IMR-90 (cell line): Measurements from ENCODE around the gene KCNK7. TPM values are rescaled to one million over a fixed set of nuclear protein-coding genes. Genes with fewer than 3 reads are reported as not detected.
A peak's percentile ranks its signal among the peaks of the same experiment; 100 is the strongest.

Source experiments
- ATAC-seq: fragments of 200-7000 bp; cut with Tn5 transposase; 2 replicates; pipeline ENCODE4 v1.9.1; 2020; ENCODE audit warnings: low read depth, mild to moderate bottlenecking, moderate library complexity
- BruUV-seq: library from RNA; stranded (reverse); fragments of 400-500 nt; replicated peaks from 2 replicates; lab custom pipeline; 2021; lab: Mats Ljungman, UMichigan
- CTCF ChIA-PET: fragments of 300-600 bp; formaldehyde crosslinking; extraction: SDS; loops from one replicate; lab custom pipeline; 2021; ENCODE audit warnings: antibody characterized with exemption; lab: Yijun Ruan, JAX
- POLR2A ChIA-PET: fragments of 300-600 bp; sonication (Branson Sonifier 250); formaldehyde crosslinking; loops from one replicate; lab custom pipeline; 2022; ENCODE audit warnings: antibody characterized with exemption; ENCODE audit not compliant: unreplicated experiment; lab: Charles Lee
- DNase-seq: peaks from one replicate; pipeline ENCODE4 v3.0.0; 2013
- H2AFZ ChIP-seq: replicated peaks from 2 replicates; pipeline ENCODE3; 2013; ENCODE audit warnings: low read length, mild to moderate bottlenecking; ENCODE audit not compliant: poor library complexity
- H2AK5ac ChIP-seq: 2 replicates; pipeline ENCODE4 v1.6.1; 2013; ENCODE audit warnings: low read depth, low read length, inconsistent platforms
- H2AK9ac ChIP-seq: replicated peaks from 2 replicates; pipeline ENCODE3; 2013; ENCODE audit warnings: mild to moderate bottlenecking, low read depth, low read length, moderate library complexity; ENCODE audit not compliant: poor library complexity
- H2BK120ac ChIP-seq: 2 replicates; pipeline ENCODE4 v1.6.1; 2013; ENCODE audit warnings: low read depth, low read length, inconsistent platforms
- H2BK15ac ChIP-seq: 3 replicates; pipeline ENCODE4 v1.6.1; 2013; ENCODE audit warnings: low read depth, low read length, inconsistent platforms
- H2BK20ac ChIP-seq: 2 replicates; pipeline ENCODE4 v1.6.1; 2013; ENCODE audit warnings: low read depth, mild to moderate bottlenecking, inconsistent platforms, low read length, moderate library complexity
- H2BK5ac ChIP-seq: 2 replicates; pipeline ENCODE4 v1.6.1; 2013; ENCODE audit warnings: mild to moderate bottlenecking, low read depth, low read length, inconsistent platforms; ENCODE audit not compliant: poor library complexity, severe bottlenecking
- H3K14ac ChIP-seq: replicated peaks from 2 replicates; pipeline ENCODE4 v1.6.1; 2013; ENCODE audit warnings: low read depth, low read length, inconsistent platforms
- H3K18ac ChIP-seq: 2 replicates; pipeline ENCODE4 v1.6.1; 2013; ENCODE audit warnings: low read depth, low read length, control low read depth
- H3K23ac ChIP-seq: 2 replicates; pipeline ENCODE4 v1.6.1; 2013; ENCODE audit warnings: low read depth, low read length, inconsistent platforms
- H3K27ac ChIP-seq: 2 replicates; pipeline ENCODE4 v1.5.1; 2013; ENCODE audit warnings: mild to moderate bottlenecking, control low read depth, low read length; ENCODE audit not compliant: insufficient read depth
- H3K27me3 ChIP-seq: 2 replicates; pipeline ENCODE4 v1.6.1; 2013; ENCODE audit warnings: low read length; ENCODE audit not compliant: control insufficient read depth, insufficient read depth
- H3K36me3 ChIP-seq: 2 replicates; pipeline ENCODE4 v1.6.1; 2013; ENCODE audit warnings: low read length, mixed read lengths; ENCODE audit not compliant: control insufficient read depth, insufficient read depth
- H3K4ac ChIP-seq: 2 replicates; pipeline ENCODE4 v1.6.1; 2013; ENCODE audit warnings: low read depth, low read length, inconsistent platforms
- H3K4me1 ChIP-seq: 2 replicates; pipeline ENCODE4 v1.6.1; 2013; ENCODE audit warnings: low read length, mixed read lengths; ENCODE audit not compliant: control insufficient read depth, insufficient read depth
- H3K4me2 ChIP-seq: 2 replicates; pipeline ENCODE4 v1.6.1; 2013; ENCODE audit warnings: low read depth, mild to moderate bottlenecking, control low read depth, low read length, moderate library complexity
- H3K4me3 ChIP-seq: 2 replicates; pipeline ENCODE4 v1.5.1; 2013; ENCODE audit warnings: low read depth, mild to moderate bottlenecking, control low read depth, low read length, moderate library complexity; ENCODE audit not compliant: insufficient read depth
- H3K56ac ChIP-seq: 2 replicates; pipeline ENCODE4 v1.6.1; 2013; ENCODE audit warnings: low read length, inconsistent platforms; ENCODE audit not compliant: insufficient read depth; ENCODE audit errors: extremely low read depth
- H3K79me1 ChIP-seq, 2 experiments: 2 replicates each; pipeline ENCODE4 v1.6.1; 2013; ENCODE audit warnings: low read length in 2 of 2, inconsistent platforms in 1 of 2, low read depth in 1 of 2
- H3K9ac ChIP-seq: 2 replicates; pipeline ENCODE4 v1.6.1; 2013; ENCODE audit warnings: low read depth, low read length, control low read depth
- H3K9me1 ChIP-seq: 2 replicates; pipeline ENCODE4 v1.6.1; 2013; ENCODE audit warnings: low read length, inconsistent platforms; ENCODE audit not compliant: insufficient read depth
- H3K9me3 ChIP-seq: 2 replicates; pipeline ENCODE4 v1.6.1; 2013; ENCODE audit warnings: low read length; ENCODE audit not compliant: control insufficient read depth, insufficient read depth
- H4K20me1 ChIP-seq: 2 replicates; pipeline ENCODE4 v1.6.1; 2013; ENCODE audit warnings: low read length, inconsistent platforms; ENCODE audit not compliant: insufficient read depth
- H4K5ac ChIP-seq: 2 replicates; pipeline ENCODE4 v1.6.1; 2013; ENCODE audit warnings: mild to moderate bottlenecking, low read depth, low read length, control low read depth
- H4K8ac ChIP-seq, 2 experiments: 2 replicates each; pipeline ENCODE4 v1.6.1; 2013; ENCODE audit warnings: low read depth in 2 of 2, low read length in 2 of 2, control low read depth in 1 of 2, inconsistent platforms in 1 of 2
- H4K91ac ChIP-seq: 2 replicates; pipeline ENCODE4 v1.6.1; 2013; ENCODE audit warnings: low read depth, low read length, inconsistent platforms; ENCODE audit not compliant: insufficient read depth
- BHLHE40 ChIP-seq: fragments of 150-350 bp; IDR thresholded peaks from 2 replicates; pipeline ENCODE4 v1.6.1; 2016; ENCODE audit warnings: mild to moderate bottlenecking, low read depth, low read length
- CEBPB ChIP-seq: IDR thresholded peaks from 2 replicates; pipeline ENCODE4 v1.6.1; 2012; ENCODE audit warnings: low read depth, low read length, improper control_type of control experiment
- CHD1 ChIP-seq: IDR thresholded peaks from 2 replicates; pipeline ENCODE4 v1.6.1; 2012; ENCODE audit warnings: low read depth, low read length, improper control_type of control experiment
- FOS ChIP-seq: fragments of 150-350 bp; IDR thresholded peaks from 2 replicates; pipeline ENCODE4 v1.6.1; 2016; ENCODE audit warnings: low read depth, low read length
- MAFK ChIP-seq: IDR thresholded peaks from 2 replicates; pipeline ENCODE4 v1.6.1; 2012; ENCODE audit warnings: low read depth, low read length, improper control_type of control experiment
- MXI1 ChIP-seq: IDR thresholded peaks from 2 replicates; pipeline ENCODE4 v1.6.1; 2012; ENCODE audit warnings: low read depth, mild to moderate bottlenecking, low read length, moderate library complexity, borderline replicate concordance
- NFE2L2 ChIP-seq: fragments of 150-350 bp; IDR thresholded peaks from 2 replicates; pipeline ENCODE4 v1.6.1; 2016; ENCODE audit warnings: low read depth, mild to moderate bottlenecking, low read length
- POLR2A ChIP-seq: IDR thresholded peaks from 2 replicates; pipeline ENCODE4 v1.6.1; 2012; ENCODE audit warnings: mild to moderate bottlenecking, low read depth, low read length
- RAD21 ChIP-seq: IDR thresholded peaks from 2 replicates; pipeline ENCODE4 v1.6.1; 2012; ENCODE audit warnings: low read length, improper control_type of control experiment
- RCOR1 ChIP-seq: IDR thresholded peaks from 2 replicates; pipeline ENCODE4 v1.6.1; 2012; ENCODE audit warnings: mild to moderate bottlenecking, low read length, improper control_type of control experiment; ENCODE audit not compliant: insufficient replicate concordance
- RFX5 ChIP-seq: IDR thresholded peaks from 2 replicates; pipeline ENCODE4 v1.8.0; 2012; ENCODE audit warnings: low read depth, mild to moderate bottlenecking, low read length, moderate library complexity
- SMC3 ChIP-seq: fragments of 150-350 bp; IDR thresholded peaks from 2 replicates; pipeline ENCODE4 v1.6.1; 2016; ENCODE audit warnings: low read depth, mild to moderate bottlenecking, antibody characterized with exemption, low read length, moderate library complexity
- WGBS, 2 experiments: methylation state at CpG; one replicate each; pipeline versions ENCODE4 v1.1.5 to v1.1.7; 2013; ENCODE audit warnings: missing lambda C conversion rate in 2 of 2; ENCODE audit not compliant: insufficient read length in 1 of 2; ENCODE audit errors: extremely low coverage in 2 of 2; 5-methylcytosine and 5-hydroxymethylcytosine counted together
- dilution Hi-C: fragments of 300-500 bp; cut with HindIII; formaldehyde crosslinking; loops from one replicate; pipeline ENCODE4 v1.14.3; 2018; ENCODE audit warnings: low sequenced_read_pairs; ENCODE audit not compliant: unreplicated experiment
- in situ Hi-C: fragments of 300-500 bp; cut with MboI; formaldehyde crosslinking; loops from 3 replicates; pipeline ENCODE4 v1.14.3; 2019; ENCODE audit warnings: low sequenced_read_pairs, inconsistent platforms, mixed read lengths
- intact Hi-C: fragments of 100-400 bp; cut with micrococcal nuclease; formaldehyde crosslinking; loops from 2 replicates; pipeline ENCODE4 v1.10.0; 2022
- polyA plus RNA-seq, 3 experiments: library from polyadenylated mRNA; depleted of rRNA; stranded (reverse); fragments of >200 nt; gene quantifications; 2 replicates each; pipeline ENCODE4 v1.2.3, GENCODE V29; 2012; ENCODE audit warnings: low replicate concordance in 1 of 3
- total RNA-seq: library from RNA; depleted of rRNA; stranded (reverse); fragments of >200 nt; gene quantifications from 2 replicates; pipeline ENCODE4 v1.2.3, GENCODE V29; 2012
- TF ChIP-seq, protein P1 (sequence below): conservative IDR thresholded peaks from 2 replicates; pipeline ENCODE4 v1.5.1; 2012; ENCODE audit warnings: mild to moderate bottlenecking, low read depth, low read length, improper control_type of control experiment
- TF ChIP-seq, protein P2 (sequence below): fragments of 150-350 bp; IDR thresholded peaks from 2 replicates; pipeline ENCODE4 v1.6.1; 2017; ENCODE audit warnings: mild to moderate bottlenecking, antibody characterized with exemption, low read length, low read depth

The KCNK7 gene
- total and polyA plus RNA-seq, 2 of the 4 experiments (the other 2 are of a cell fraction) = 0.09 TPM; not detected in 1

DNA sequence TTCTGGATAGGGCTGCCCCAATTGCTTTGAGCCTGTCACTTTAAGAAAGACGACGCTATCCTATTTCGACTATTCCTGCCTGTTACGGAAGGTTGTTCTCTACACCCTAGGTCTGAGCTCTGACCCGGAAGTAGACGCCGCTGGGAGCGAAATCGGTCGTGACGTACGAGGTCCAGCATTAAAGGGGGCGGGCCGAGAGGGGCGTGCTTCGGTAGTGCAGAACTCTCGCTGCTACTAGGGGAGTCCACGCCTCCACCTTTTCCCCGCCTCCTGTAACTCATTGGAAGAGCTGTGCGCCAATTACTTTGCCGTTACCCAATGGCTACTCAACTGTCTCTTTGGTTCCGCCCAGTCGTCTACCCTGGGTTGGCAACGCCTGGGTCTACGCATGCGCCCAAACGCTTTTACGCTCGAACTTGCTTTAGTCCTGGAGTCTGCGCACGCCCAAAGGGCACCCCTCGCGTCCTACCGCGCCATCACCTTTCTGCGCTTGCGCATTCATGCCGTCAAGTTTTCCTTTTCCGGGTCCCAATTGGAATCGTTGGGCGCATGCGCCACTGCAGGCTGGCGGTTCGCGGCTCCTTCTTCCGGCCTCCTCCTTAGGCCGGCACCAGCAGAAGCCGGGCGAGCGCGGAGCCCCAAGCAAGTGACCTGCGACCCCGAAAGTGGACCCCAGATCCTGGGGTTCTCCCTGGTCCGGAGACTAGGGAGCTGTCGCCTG is 19.8 kb upstream of the KCNK7 start, which contains the start of gene PCNX3:
PCNX3 (plus strand) TSS at position 548 of the 721 bp plus-strand sequence. CDS start 536 bp downstream, outside the sequence.
- Histone ChIP-seq H3K27me3 (no peaks in the 10 kb centered on the region), H2AK9ac (peak within 1 kb of the TSS; percentile 100), H3K4me2 (peak within 1 kb of the TSS; percentile 93), H2BK120ac (peak within 1 kb of the TSS; percentile 56; the same call in 1 of the 2 replicates), H3K4me1 (peaks cover 19% of the 10 kb centered on the region), H2BK20ac (no peak within 1 kb of the TSS), H4K5ac (peak within 1 kb of the TSS; percentile 6; the same call in 1 of the 2 replicates), H4K8ac (peak within 1 kb of the TSS; percentile 72 to 93; a peak in 3 of 4 replicates), H3K79me1 (peaks cover 7 to 67% of the 10 kb centered on the region in 2 experiments; a peak in 3 of 4 replicates), H2BK5ac (peak within 1 kb of the TSS; percentile 95), H3K14ac (peak within 1 kb of the TSS; percentile 100), H3K4me3 (peak within 1 kb of the TSS; percentile 90), H2BK15ac (no peak within 1 kb of the TSS), H3K18ac (no peak within 1 kb of the TSS), H3K9ac (peak within 1 kb of the TSS; percentile 96), H3K27ac (peak within 1 kb of the TSS; percentile 93), H4K20me1 (peaks cover 26% of the 10 kb centered on the region), H3K56ac (peak within 1 kb of the TSS; percentile 73), H2AFZ (peak within 1 kb of the TSS; percentile 91), H3K9me1 (0 out of 2 replicates have a peak, but pooled peaks cover 9% of the 10 kb centered on the region), H3K4ac (peak within 1 kb of the TSS; percentile 95), H2AK5ac (peak within 1 kb of the TSS; percentile 99), H4K91ac (peak within 1 kb of the TSS; percentile 99; the same call in 1 of the 2 replicates), H3K23ac (peak within 1 kb of the TSS; percentile 98), H3K9me3 (no peaks in the 10 kb centered on the region), H3K36me3 (peaks cover 24% of the 10 kb centered on the region; the same call in 1 of the 2 replicates)
- ChIA-PET POLR2A (interaction anchor here (0.9 to 1.0 kb wide), 3 partner anchors 107 to 243 kb away, joined by 3 to 4 read pairs (median 3); no protein-coding TSS in a partner anchor), CTCF (interaction anchor here (0.6 kb wide), 2 partner anchors 33 to 381 kb away, joined by 3 read pairs; no protein-coding TSS in a partner anchor)
- intact Hi-C loops (no loop called here), dilution Hi-C loops (no loop called here), in situ Hi-C loops (no loop called here)
- DNase-seq (peak; percentile 100), ATAC-seq (peak; percentile 86)
- 1% methylated on average over 29 of the region's 55 CpGs; no CpG with 5 or more reads in 1 of the 2 experiments for WGBS, 2 experiments
- no TSS peak for BruUV-seq
- TF ChIP-seq RCOR1 = no peak
- TF ChIP-seq NFE2L2 = no peak; the same call in 1 of the 2 replicates
- peak; percentile 17; the same call in 1 of the 2 replicates for TF ChIP-seq RFX5
- TF ChIP-seq FOS = peak; percentile 65; the same call in 1 of the 2 replicates
- TF ChIP-seq MAFK = peak; percentile 3; the same call in 1 of the 2 replicates
- no peak; the same call in 1 of the 2 replicates for TF ChIP-seq BHLHE40
- no peak for TF ChIP-seq RAD21
- TF ChIP-seq CEBPB = peak; percentile 57
- peak; percentile 69; the same call in 1 of the 2 replicates for TF ChIP-seq MXI1
- TF ChIP-seq SMC3 = no peak
- TF ChIP-seq, protein P1, sequence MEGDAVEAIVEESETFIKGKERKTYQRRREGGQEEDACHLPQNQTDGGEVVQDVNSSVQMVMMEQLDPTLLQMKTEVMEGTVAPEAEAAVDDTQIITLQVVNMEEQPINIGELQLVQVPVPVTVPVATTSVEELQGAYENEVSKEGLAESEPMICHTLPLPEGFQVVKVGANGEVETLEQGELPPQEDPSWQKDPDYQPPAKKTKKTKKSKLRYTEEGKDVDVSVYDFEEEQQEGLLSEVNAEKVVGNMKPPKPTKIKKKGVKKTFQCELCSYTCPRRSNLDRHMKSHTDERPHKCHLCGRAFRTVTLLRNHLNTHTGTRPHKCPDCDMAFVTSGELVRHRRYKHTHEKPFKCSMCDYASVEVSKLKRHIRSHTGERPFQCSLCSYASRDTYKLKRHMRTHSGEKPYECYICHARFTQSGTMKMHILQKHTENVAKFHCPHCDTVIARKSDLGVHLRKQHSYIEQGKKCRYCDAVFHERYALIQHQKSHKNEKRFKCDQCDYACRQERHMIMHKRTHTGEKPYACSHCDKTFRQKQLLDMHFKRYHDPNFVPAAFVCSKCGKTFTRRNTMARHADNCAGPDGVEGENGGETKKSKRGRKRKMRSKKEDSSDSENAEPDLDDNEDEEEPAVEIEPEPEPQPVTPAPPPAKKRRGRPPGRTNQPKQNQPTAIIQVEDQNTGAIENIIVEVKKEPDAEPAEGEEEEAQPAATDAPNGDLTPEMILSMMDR = no peak
- no peak for TF ChIP-seq POLR2A
- TF ChIP-seq CHD1 = no peak
- TF ChIP-seq, protein P2, sequence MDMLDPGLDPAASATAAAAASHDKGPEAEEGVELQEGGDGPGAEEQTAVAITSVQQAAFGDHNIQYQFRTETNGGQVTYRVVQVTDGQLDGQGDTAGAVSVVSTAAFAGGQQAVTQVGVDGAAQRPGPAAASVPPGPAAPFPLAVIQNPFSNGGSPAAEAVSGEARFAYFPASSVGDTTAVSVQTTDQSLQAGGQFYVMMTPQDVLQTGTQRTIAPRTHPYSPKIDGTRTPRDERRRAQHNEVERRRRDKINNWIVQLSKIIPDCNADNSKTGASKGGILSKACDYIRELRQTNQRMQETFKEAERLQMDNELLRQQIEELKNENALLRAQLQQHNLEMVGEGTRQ = no peak
